Activated CD4-positive, alpha-beta T cell treated with anti-CD3 and anti-CD28 coated beads for 36 hours (primary cell): ENCODE results near the gene LOC128125822.
"Not testable (repeated sequence)": the region's sequence is repeated elsewhere in the genome, so short reads cannot be mapped to it uniquely, and the experiment has no call there.

Source experiments
- ATAC-seq: fragments of 200-7000 bp; cut with Tn5 transposase; one replicate; pipeline ENCODE4 v1.10.0; 2021; ENCODE audit warnings: mild to moderate bottlenecking, moderate library complexity
- CTCF ChIA-PET: fragments of 350-600 bp; sonication (Branson Sonifier 250); formaldehyde crosslinking; loops from one replicate; lab custom pipeline; 2021; ENCODE audit warnings: antibody characterized with exemption; lab: Charles Lee
- POLR2A ChIA-PET: fragments of 350-600 bp; sonication (Branson Sonifier 250); formaldehyde crosslinking; loops from one replicate; lab custom pipeline; 2021; ENCODE audit warnings: antibody characterized with exemption, inconsistent platforms; lab: Charles Lee
- DNase-seq: peaks from one replicate; pipeline ENCODE4 v3.0.0-alpha.2; 2020
- H3K27ac Mint-ChIP-seq: one replicate; pipeline ENCODE4 v1.8.0; 2021; ENCODE audit warnings: mixed read lengths
- H3K27me3 Mint-ChIP-seq: one replicate; pipeline ENCODE4 v1.8.0; 2021; ENCODE audit warnings: mixed read lengths
- H3K36me3 Mint-ChIP-seq: one replicate; pipeline ENCODE4 v1.8.0; 2021; ENCODE audit warnings: low read depth, mixed read lengths
- H3K4me1 Mint-ChIP-seq: one replicate; pipeline ENCODE4 v1.8.0; 2021; ENCODE audit warnings: mixed read lengths
- H3K4me3 Mint-ChIP-seq: one replicate; pipeline ENCODE4 v1.8.0; 2021; ENCODE audit warnings: mild to moderate bottlenecking, moderate library complexity, mixed read lengths
- H3K9me3 Mint-ChIP-seq: one replicate; pipeline ENCODE4 v1.8.0; 2021; ENCODE audit warnings: low read depth, mixed read lengths
- intact Hi-C, 2 experiments: fragments of 100-400 bp; cut with DNase I in 1 of 2; cut with micrococcal nuclease in 1 of 2; formaldehyde crosslinking; loops; one replicate each; pipeline versions ENCODE4 v1.14.2 to v1.15.1; 2022 to 2024; cut with DNase I, micrococcal nuclease

Gene LOC128125822

DNA sequence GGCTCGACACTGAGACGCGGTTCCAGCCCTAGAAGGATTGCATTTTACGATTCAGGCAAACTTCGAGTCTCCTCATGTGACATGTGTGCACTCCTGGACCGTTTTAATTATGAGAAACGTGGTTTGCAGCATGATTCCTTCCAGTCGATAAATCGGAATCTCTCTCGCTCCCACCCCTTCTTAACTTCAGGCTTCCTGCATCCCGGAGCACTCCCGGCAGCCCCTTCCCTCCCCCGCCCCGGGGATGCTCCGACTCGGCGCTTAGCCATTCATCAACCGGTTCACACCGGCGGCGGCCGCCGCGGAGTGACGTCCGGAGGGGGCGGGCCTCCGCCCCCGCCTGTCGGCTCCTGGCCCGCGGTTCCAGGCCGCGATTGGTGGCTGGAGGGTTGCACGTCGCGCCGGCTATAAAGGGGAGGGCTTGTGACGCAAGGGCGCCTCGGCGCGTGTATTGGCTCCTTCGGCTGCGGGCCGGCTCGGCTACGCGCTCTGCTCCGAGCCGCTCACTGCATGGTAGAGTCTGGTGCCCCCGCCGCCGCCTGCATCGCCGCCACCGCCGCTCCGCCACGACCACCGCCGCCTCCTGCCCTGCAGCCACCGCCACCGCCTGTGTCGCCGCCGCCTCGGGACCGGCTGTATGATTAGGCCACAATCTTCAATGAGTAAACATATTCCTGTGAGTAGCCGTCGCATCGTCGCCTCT is at the start of gene LOC128125822, which contains the start of gene PTP4A1:
Gene LOC128125822, plus strand, starts transcription at position 437 of the 703 bp plus-strand sequence.
Gene PTP4A1, plus strand, starts transcription at position 437 of the 703 bp plus-strand sequence. CDS start 4,401 bp downstream, outside the sequence.
- H3K27me3 Mint-ChIP-seq = no peaks in the 10 kb centered on the region
- peak within 1 kb of the TSS; percentile 98 for H3K27ac Mint-ChIP-seq
- DNase-seq = peak; percentile 98
- POLR2A ChIA-PET = no interaction called here
- peaks cover 24% of the 10 kb centered on the region for H3K36me3 Mint-ChIP-seq
- no peaks in the 10 kb centered on the region for H3K9me3 Mint-ChIP-seq
- peak within 1 kb of the TSS; percentile 95 for H3K4me3 Mint-ChIP-seq
- peak; percentile 93 for ATAC-seq
- H3K4me1 Mint-ChIP-seq = peaks cover 29% of the 10 kb centered on the region
- intact Hi-C loops = loop anchor here in 1 of 2 experiments (1.0 kb wide), 1 partner anchor 63 kb away; the partner anchor contains the start of gene PHF3
- CTCF ChIA-PET = no interaction called here

DNA sequence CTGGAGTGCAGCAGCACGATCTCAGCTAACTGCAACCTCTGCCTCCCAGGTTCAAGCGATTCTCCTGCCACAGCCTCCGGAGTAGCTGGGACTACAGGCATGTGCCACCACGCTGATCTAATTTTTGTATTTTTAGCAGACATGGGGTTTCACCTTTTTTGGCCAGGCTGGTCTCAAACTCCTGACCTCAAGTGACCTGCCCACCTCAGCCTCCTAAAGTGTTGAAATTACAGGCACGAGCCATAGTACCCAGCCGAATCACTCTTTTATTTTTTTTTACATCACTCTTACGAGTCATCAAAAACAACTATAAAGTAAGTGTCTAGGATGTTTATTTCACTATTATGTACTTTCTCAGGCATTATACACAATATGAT is 49.4 kb upstream of the LOC128125822 start:
- POLR2A ChIA-PET, H3K4me3 Mint-ChIP-seq, DNase-seq, ATAC-seq, CTCF ChIA-PET, H3K36me3 Mint-ChIP-seq, H3K4me1 Mint-ChIP-seq, H3K9me3 Mint-ChIP-seq, intact Hi-C loops, H3K27ac Mint-ChIP-seq, H3K27me3 Mint-ChIP-seq: not testable (repeated sequence)

- DNase-seq = no peak
- ChIA-PET POLR2A (no interaction called here), CTCF (no interaction called here)
- Mint-ChIP-seq H3K27ac (no peak overlapping the region), H3K9me3 (no peaks in the 10 kb centered on the region), H3K36me3 (no peaks in the 10 kb centered on the region), H3K4me3 (no peak overlapping the region), H3K27me3 (no peaks in the 10 kb centered on the region), H3K4me1 (peaks cover 8% of the 10 kb centered on the region)
- intact Hi-C loops = no loop called here
- ATAC-seq = no peak
Measured at GRCh38 chr6:63523630-63524029, 48.6 kb upstream of the LOC128125822 start.

DNA sequence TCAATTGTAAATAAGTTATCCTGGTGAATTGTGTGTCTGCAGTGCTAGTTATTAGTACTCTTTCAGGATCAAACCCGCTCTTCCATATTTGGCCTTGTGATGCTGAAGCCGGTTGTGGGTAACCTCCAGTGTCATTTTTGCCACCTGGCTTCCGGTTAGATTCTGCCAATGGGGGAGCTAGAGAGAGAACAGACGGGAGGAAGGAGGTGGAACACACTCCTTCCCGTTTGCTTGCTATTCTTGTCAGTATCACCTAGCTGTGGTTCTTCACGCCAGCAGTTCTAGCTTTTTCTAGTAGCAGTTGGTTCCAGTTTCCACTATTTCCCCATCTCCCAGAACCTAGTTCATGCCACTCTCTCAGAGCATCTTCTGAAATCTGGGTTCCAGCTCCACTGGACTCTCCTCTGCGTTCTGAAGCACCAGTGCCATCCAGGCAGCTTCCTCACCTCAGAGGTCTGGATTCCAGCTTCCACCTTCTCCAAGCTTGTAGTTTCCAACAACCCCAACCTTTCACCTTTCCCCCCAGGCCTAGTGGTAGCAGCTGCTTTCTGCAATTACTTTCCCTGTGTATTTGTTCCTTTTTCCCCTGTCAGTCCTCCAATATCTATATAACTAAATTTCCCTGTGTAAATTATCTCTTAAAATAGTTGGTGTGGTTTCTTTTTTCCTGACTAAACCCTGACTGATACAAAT is 46.9 kb upstream of the LOC128125822 start:
- no peak overlapping the region for H3K27ac Mint-ChIP-seq
- no peak for DNase-seq
- intact Hi-C loops = no loop called here
- H3K4me3 Mint-ChIP-seq = no peak overlapping the region
- ATAC-seq = no peak
- no peaks in the 10 kb centered on the region for H3K36me3 Mint-ChIP-seq
- no peaks in the 10 kb centered on the region for H3K9me3 Mint-ChIP-seq
- no peaks in the 10 kb centered on the region for H3K27me3 Mint-ChIP-seq
- CTCF ChIA-PET = interaction anchor here (1.3 kb wide), 1 partner anchor 10 kb away, joined by 4 read pairs; no protein-coding TSS in a partner anchor
- POLR2A ChIA-PET = no interaction called here
- peaks cover 12% of the 10 kb centered on the region for H3K4me1 Mint-ChIP-seq

GRCh38 chr6:63526931-63527330 is 45.3 kb upstream of the LOC128125822 start:
- H3K27me3 Mint-ChIP-seq = no peaks in the 10 kb centered on the region
- no peak for DNase-seq
- CTCF ChIA-PET = no interaction called here
- no peaks in the 10 kb centered on the region for H3K9me3 Mint-ChIP-seq
- no peak overlapping the region for H3K4me3 Mint-ChIP-seq
- POLR2A ChIA-PET = no interaction called here
- peaks cover 12% of the 10 kb centered on the region for H3K4me1 Mint-ChIP-seq
- H3K27ac Mint-ChIP-seq = no peak overlapping the region
- ATAC-seq = no peak
- intact Hi-C loops = no loop called here
- no peaks in the 10 kb centered on the region for H3K36me3 Mint-ChIP-seq

DNA sequence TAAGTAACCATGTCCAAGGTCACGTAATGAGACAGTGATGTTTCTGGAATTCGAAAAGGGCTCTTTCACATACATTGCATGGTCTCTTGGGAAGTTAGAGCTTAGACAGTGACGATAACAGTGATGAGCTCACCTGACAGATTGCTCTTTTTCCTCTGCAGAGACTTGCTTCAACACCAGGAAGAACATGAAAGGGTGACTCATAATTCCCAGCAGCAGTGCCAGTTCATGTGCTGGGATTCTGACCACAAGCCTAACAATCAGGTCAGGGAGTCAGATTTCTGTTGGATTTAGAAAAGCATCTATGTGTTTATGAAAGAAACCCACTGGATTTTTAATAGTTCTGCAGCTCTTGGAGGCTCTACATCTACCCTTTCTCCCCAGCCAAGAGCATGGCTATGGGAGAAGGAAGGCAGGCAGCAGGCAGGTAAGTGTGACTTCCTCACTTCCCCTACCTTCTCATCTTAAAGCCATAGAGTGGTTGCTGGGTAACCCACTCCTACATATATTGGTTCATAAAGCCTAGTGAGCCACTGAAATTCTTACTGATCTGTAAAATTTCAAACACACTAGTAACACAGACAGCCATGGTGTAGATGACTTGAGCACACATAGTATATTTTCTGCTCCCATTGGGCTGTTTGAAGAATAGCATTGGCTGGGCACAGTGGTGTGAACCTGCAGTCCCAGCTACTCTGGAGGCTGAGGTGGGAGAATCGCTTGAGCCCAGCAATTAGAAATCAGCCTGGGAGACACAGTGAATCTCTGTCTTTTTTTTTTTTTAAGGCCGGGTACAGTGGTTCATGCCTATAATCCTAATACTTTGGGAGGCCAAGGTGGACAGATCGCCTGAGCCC is 44.4 kb upstream of the LOC128125822 start:
- no peak overlapping the region for H3K4me3 Mint-ChIP-seq
- DNase-seq = no peak
- no peaks in the 10 kb centered on the region for H3K27me3 Mint-ChIP-seq
- intact Hi-C loops = no loop called here
- ATAC-seq = peak; percentile 44
- POLR2A ChIA-PET = no interaction called here
- H3K4me1 Mint-ChIP-seq = peaks cover 12% of the 10 kb centered on the region
- H3K27ac Mint-ChIP-seq = no peak overlapping the region
- CTCF ChIA-PET = no interaction called here
- H3K36me3 Mint-ChIP-seq = no peaks in the 10 kb centered on the region
- H3K9me3 Mint-ChIP-seq = no peaks in the 10 kb centered on the region

- CTCF ChIA-PET = interaction anchor here (1.2 kb wide), 1 partner anchor 44 kb away, joined by 3 read pairs; no protein-coding TSS in a partner anchor
- intact Hi-C loops = no loop called here
- Mint-ChIP-seq H3K4me1 (peaks cover 12% of the 10 kb centered on the region), H3K27me3 (no peaks in the 10 kb centered on the region), H3K27ac (peak overlapping the region; percentile 74), H3K9me3 (no peaks in the 10 kb centered on the region), H3K4me3 (no peak overlapping the region), H3K36me3 (no peaks in the 10 kb centered on the region)
- POLR2A ChIA-PET = no interaction called here
- ATAC-seq (peak; percentile 76), DNase-seq (no peak)
Measured at GRCh38 chr6:63529498-63529897, 42.8 kb upstream of the LOC128125822 start.

- Mint-ChIP-seq H3K4me3 (no peak overlapping the region), H3K9me3 (no peaks in the 10 kb centered on the region), H3K27me3 (no peaks in the 10 kb centered on the region), H3K4me1 (peaks cover 12% of the 10 kb centered on the region), H3K36me3 (no peaks in the 10 kb centered on the region), H3K27ac (no peak overlapping the region)
- DNase-seq (no peak), ATAC-seq (no peak)
- ChIA-PET CTCF (interaction anchor here (0.6 to 1.2 kb wide), 2 partner anchors 43 to 44 kb away, joined by 3 read pairs; no protein-coding TSS in a partner anchor), POLR2A (no interaction called here)
- intact Hi-C loops = no loop called here
Measured at GRCh38 chr6:63530182-63530581, 42.1 kb upstream of the LOC128125822 start.

GRCh38 chr6:63530991-63531390 is 41.3 kb upstream of the LOC128125822 start:
- Mint-ChIP-seq H3K27ac (no peak overlapping the region), H3K36me3 (no peaks in the 10 kb centered on the region), H3K4me3 (no peak overlapping the region), H3K4me1 (peaks cover 12% of the 10 kb centered on the region), H3K27me3 (no peaks in the 10 kb centered on the region), H3K9me3 (no peaks in the 10 kb centered on the region)
- POLR2A ChIA-PET = no interaction called here
- no peak for ATAC-seq
- intact Hi-C loops = no loop called here
- DNase-seq = no peak
- CTCF ChIA-PET = interaction anchor here (0.6 kb wide), 1 partner anchor 42 kb away, joined by 3 read pairs; no protein-coding TSS in a partner anchor

GRCh38 chr6:63533026-63533425 is 39.3 kb upstream of the LOC128125822 start:
- Mint-ChIP-seq H3K27me3 (no peaks in the 10 kb centered on the region), H3K27ac (no peak overlapping the region), H3K36me3 (no peaks in the 10 kb centered on the region), H3K9me3 (no peaks in the 10 kb centered on the region), H3K4me1 (peaks cover 10% of the 10 kb centered on the region), H3K4me3 (no peak overlapping the region)
- ChIA-PET POLR2A (no interaction called here), CTCF (interaction anchor here (0.6 kb wide), 1 partner anchor 17 kb away, joined by 3 read pairs; no protein-coding TSS in a partner anchor)
- no peak for ATAC-seq
- no peak for DNase-seq
- intact Hi-C loops = no loop called here

DNA sequence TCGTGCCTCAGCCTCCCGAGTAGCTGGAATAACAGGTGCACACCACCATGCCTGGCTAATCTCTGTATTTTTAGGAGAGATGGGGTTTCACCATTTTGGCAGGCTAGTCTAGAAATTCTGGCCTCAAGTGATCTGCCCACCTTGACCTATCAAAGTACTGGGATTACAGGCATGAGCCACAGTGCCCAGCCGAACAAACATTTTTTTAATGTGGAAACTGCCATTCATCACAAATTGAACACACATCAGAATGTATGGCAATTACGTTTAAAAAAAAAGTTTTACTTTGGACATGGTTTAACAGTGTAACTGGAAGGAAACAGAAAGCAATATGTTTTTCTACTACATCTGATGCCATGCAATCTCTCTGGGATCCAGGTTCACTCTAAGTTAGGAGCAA is 38.3 kb upstream of the LOC128125822 start:
- no peaks in the 10 kb centered on the region for H3K9me3 Mint-ChIP-seq
- H3K36me3 Mint-ChIP-seq = no peaks in the 10 kb centered on the region
- H3K27ac Mint-ChIP-seq = no peak overlapping the region
- H3K27me3 Mint-ChIP-seq = no peaks in the 10 kb centered on the region
- POLR2A ChIA-PET = no interaction called here
- DNase-seq = no peak
- peaks cover 9% of the 10 kb centered on the region for H3K4me1 Mint-ChIP-seq
- CTCF ChIA-PET = interaction anchor here (0.6 kb wide), 1 partner anchor 16 kb away, joined by 3 read pairs; no protein-coding TSS in a partner anchor
- no peak overlapping the region for H3K4me3 Mint-ChIP-seq
- no peak for ATAC-seq
- intact Hi-C loops = no loop called here
